DMS153 (cell line): ENCODE results near the gene ATXN1.
"Not testable (repeated sequence)": the region's sequence is repeated elsewhere in the genome, so short reads cannot be mapped to it uniquely, and the experiment has no call there.

Experiments used
- DNase-seq: peaks from one replicate; lab custom pipeline; 2025; lab: John Stamatoyannopoulos, UW

ATXN1 gene

GRCh38 chr6:16473908-16474771, 287.1 kb downstream of the ATXN1 start:
- no peak for DNase-seq

GRCh38 chr6:16473184-16473907, 287.9 kb downstream of the ATXN1 start:
- no peak for DNase-seq

DNA sequence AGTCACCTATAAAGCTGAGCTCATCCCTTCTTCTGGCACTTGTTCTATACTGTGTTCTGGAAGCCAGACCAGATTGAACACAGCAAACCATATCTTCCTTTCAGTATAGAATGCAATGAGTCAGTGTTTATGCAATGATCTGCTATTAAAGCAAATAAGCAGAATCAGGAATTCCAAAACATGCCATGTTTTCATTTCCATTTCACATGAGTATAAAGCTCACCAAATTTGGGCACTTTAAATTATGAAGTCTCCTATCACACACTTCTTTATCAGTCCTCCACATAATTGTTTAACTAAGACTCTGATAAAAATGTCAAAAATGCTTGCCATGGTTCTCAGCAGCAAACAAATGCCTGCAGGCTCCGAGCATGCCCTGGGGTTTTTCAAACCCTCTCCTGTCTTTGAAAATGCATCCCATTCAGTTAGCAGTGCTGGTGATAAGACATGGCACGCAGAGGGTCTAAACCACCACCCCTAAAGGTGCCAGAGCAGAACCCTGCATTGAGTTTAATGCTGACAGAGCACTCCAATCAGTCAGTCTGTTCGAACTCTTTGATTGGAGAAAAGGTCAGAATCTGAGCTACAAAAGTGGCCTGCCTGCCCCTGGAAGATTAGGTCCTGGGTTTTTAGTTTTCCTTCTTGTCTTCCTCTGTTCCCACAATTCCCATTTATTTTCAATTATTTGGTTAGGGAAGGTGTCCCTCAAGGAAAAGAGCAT, 288.8 kb downstream of the ATXN1 start:
- DNase-seq, result no peak

DNA sequence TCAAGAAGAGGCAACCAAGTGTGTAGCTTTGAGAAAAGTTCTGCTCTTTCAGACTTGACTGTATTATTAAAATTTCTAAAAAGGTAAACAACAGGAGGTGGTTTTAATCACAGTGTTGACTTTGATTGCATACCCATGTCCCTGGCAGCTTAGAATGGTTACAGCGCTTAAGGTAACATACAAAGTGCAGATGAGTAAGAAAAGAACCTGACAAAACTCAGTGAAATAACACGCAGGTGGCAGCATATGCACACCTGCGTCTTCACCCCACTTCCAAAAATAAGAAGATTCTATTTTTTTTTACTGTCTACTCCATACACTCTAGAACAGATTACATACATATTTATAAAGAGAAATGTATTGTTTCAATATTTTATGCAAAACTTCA, 289.4 kb downstream of the ATXN1 start:
- DNase-seq, result no peak

DNA sequence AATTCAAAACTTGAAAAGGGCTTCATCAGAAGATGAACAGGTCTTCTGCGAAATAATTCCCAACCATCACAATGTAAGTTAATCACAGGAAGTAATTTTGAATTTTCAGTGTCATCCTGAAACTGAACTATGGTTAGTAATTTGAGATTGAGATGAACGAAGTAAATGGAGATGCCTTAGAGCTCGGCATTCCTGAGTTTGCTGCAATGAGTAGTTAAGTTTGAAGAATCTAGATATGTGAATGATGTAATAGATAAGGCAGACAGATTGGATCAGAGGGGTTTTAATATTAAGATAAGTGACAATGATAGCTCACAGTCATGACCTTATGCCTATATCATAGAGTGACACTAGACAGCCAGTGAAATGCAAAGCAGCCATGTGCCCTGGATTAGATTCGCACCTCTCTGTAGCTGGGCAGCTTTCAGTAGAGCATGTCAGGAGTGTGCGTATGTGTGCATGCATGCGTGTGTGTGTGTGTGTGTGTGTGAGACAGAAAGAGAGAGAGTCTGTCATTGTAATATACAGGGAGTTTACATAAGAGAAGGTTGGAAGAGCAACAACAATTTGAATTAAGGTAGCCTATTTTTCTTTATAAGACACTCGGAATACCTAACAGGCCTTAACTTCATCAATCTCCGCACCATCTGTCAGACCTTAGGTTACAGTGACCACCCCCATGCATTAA, 289.9 kb downstream of the ATXN1 start:
- DNase-seq, result no peak

DNA sequence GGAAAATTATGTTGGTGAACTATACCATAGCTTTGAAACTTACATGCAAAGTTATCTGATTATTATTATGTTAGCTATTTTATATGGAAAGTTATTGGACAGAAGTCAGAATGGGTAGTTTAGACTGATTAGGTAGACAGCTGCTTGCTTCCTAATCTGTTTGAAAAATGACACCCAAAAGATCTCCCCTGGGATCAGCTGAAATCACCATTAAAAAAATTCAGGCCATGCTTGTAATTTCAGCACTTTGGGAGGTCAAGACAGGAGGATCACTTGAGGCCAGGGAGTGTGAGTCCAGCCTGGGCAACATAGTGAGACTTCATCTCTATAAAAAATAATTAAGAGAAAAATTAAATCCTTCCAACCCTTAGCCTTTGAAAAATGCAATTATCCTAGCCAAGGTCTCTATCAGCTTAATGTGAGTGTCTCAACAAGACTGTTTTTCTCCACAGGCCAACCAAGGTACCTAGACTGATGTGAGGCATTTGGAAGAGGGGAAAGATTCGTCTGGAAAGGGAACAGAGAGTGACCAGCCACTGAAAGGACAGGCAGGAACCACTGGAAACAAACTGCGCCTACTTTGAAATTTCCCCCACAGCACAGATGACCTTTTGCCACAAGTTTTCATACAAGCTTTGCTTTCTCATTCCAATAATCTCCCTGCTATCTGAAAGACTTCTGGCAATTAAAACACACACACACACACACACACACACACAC, 290.6 kb downstream of the ATXN1 start:
- no peak for DNase-seq

DNA sequence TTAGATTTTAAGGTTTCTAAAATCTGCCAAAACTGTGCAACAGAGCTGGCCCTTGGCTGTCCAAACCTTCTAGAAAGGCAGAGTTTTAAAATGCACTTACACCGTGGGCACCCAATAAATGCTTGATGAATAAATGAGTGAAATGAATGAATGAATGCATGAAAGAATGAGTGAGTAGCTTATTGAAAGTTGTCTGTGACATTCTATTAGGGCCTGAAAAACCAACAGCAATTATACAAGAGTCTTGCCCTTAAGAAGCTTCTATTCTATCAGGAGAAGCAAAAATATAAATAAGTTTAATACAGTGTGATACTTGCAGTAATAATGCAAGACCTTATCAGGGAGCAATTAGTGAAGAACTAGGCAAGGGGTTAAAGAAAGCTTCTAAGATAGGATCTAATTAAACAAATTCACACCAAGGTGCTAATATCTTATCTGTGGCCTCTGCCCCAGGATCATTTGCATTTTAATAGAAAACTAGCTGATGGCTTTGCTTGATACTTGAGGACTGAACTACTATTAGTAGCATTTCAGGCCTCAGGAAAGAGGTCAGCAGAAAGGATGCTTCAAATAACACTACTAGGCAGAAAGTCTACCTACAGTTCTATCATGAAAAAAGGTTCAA, 292.2 kb downstream of the ATXN1 start:
- DNase-seq, result no peak

GRCh38 chr6:16466800-16467553, 294.3 kb downstream of the ATXN1 start:
- no peak for DNase-seq

DNA sequence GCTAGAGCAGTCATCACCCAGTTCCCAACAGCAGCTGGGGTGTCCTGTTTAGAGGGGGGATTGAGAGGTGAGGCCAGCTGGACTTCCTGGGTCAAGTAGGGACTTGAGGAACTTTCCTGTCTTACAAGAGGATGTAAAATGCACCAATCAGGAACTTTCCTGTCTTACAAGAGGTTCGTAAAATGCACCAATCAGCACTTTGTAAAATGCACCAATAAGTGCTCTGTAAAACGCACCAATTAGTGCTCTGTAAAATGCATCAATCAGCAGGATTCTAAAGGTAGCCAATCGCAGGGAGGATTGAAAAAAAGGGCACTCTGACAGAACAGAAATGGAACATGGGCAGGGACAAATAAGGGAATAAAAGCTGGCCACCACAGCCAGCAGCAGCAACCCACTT, 297.2 kb downstream of the ATXN1 start:
- no peak for DNase-seq

- DNase-seq, result not testable (repeated sequence)
Measured at GRCh38 chr6:16463246-16463645, 298.0 kb downstream of the ATXN1 start.

GRCh38 chr6:16461491-16461890, 299.8 kb downstream of the ATXN1 start:
- no peak for DNase-seq

DNA sequence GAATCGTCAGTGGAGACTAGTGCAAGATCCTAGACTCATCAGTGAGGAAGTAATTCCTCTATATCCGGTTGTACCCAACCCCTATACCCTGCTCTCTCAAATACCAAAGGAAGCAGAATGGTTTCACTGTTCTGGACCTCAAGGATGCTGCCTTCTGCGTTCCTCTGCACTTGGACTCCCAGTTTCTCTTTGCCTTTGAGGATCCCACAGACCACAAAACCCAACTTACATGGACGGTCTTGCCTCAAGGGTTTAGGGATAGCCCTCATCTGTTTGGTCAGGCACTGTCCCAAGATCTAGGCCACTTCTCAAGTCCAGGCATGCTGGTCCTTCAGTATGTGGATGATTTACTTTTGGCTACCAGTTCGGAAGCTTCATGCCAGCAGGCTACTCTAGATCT, 301.8 kb downstream of the ATXN1 start:
- not testable (repeated sequence) for DNase-seq

- no peak for DNase-seq
Measured at GRCh38 chr6:16452348-16452747, 308.9 kb downstream of the ATXN1 start.

- no peak for DNase-seq
Measured at GRCh38 chr6:16450821-16451220, 310.4 kb downstream of the ATXN1 start.

DNA sequence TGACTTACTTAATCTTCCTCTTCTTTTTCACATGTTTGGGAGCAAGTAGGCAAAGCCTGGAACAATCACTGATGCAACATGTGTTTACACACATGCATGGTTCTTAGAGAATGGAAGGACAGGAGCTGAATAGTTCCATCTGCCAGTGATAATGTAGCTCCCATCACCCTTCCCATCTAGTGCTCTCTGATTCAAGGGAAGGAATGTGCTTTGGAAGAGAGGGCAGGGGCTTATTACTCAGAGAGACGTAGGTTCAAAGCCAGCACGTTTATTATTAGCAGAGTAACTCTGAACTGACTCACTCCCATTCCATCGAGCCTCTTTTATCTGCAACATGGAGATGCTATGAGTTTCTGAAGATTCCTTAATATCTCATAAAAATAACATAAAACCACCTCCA, 311.0 kb downstream of the ATXN1 start:
- no peak for DNase-seq

DNA sequence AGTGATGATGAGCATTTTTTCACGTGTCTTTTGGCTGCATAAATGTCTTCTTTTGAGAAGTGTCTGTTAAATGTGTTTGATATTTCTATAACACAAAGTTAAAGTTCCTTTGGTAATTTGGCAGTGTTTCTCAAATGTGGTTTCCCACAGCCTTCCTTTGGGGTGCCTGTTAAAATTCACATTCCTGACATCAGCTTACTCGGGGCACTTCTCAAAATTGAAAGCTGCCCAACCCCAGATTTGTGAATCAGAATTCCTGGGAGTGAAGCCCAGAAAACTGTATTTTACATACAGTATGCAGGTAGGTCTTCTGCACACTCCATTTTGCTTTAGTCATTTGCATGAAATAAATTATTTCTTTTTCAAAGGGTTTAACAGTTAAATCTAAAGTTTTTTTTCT, 315.0 kb downstream of the ATXN1 start:
- no peak for DNase-seq

GRCh38 chr6:16442031-16442430, 319.2 kb downstream of the ATXN1 start:
- DNase-seq, result no peak

GRCh38 chr6:16441262-16441661, 320.0 kb downstream of the ATXN1 start:
- DNase-seq, result no peak

DNA sequence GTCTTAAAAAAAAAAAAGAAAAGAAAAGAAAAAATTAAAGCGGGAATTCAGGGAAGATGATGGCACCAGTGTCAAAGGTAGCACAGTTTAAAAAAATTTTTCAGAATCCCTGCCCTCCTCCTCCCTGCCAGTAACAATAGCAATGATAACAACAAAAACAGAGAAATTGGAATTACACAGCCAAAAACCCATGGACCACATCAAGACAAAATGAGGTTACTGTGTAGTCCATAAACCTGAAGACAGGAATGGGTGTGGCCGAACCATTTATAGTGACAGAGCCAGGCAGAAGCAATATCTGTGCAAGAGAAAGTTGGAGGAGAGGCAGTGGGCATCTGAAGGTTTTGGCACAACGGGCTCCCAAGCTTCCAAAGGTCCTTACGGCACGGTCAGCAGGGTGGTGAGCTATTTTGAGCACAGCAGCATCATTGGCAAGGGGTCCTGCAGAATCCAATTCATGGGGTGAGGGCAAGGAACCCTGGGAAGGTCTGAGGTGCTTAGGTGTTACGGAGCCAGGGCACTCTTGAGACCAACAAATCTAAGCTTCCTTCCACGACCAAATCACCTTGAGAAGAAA, 320.5 kb downstream of the ATXN1 start:
- DNase-seq, result no peak
